ENCODE measurements around the gene OR52B6.

- TF ChIP-seq CTCF (conservative IDR thresholded peaks at IDR 0.05 in 1 of 2, IDR thresholded peaks at IDR 0.05 in 1 of 2; ENCODE audit: extremely low read depth in 1 of 2, insufficient read depth in 1 of 2, low read depth in 1 of 2, low read length in 2 of 2) (no peak), EZH2 (IDR thresholded peaks at IDR 0.05; ENCODE audit: borderline replicate concordance, low read length) (no peak)
These were observed 337 bp downstream of the OR52B6 start for GRCh38 chr11:5581014-5581413.
